ENCODE data around the gene RNF141. TPM values are rescaled to one million over a fixed set of nuclear protein-coding genes. Genes with fewer than 3 reads are reported as not detected.

Gene RNF141
- total RNA-seq, 1 experiment from 2014 or later = 23.2 TPM

DNA sequence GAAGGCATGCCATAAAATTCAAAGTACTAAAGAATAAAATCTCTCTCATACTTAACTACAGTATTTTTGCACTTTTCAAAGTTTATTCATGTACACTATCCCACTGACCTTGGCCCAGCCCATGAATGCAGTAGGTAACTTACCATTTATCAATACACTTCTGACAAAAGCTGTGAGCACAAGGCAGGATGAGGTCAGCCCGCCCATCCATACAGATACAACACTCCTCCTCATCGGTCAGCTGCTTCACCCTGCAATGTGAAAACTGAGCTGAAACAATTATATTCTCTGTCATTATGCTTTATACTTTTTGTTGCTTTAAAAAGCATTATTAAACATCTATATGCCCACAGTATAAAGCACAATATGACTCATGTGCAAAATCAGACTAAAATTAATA is 22.1 kb downstream of the RNF141 start:
- no peaks in the 10 kb centered on the region; the same call in 1 of the 2 replicates for H3K27me3 Mint-ChIP-seq (ENCODE audit: low read depth)
- CTCF ChIA-PET = no interaction called here
- H3K9me3 Mint-ChIP-seq = no peaks in the 10 kb centered on the region
- no peaks in the 10 kb centered on the region for H3K4me1 Mint-ChIP-seq
- no peak for ATAC-seq
- no peak overlapping the region for H3K27ac Mint-ChIP-seq
- POLR2A ChIA-PET = no interaction called here
- H3K36me3 Mint-ChIP-seq = 0 out of 2 replicates have a peak, but pooled peaks cover 3% of the 10 kb centered on the region
- no peak for TF ChIP-seq ZNF423 (CRISPR knock-in tag; IDR thresholded peaks at IDR 0.05)
- TF ChIP-seq FOXK1 (CRISPR knock-in tag; IDR thresholded peaks at IDR 0.05) = no peak
- TF ChIP-seq RORB (CRISPR knock-in tag; IDR thresholded peaks at IDR 0.05) = no peak
- TF ChIP-seq ZNF416 (CRISPR knock-in tag; IDR thresholded peaks at IDR 0.05) = no peak
- TF ChIP-seq MYBL2 (CRISPR knock-in tag; IDR thresholded peaks at IDR 0.05) = no peak
- no peak for TF ChIP-seq ZNF425 (CRISPR knock-in tag; conservative IDR thresholded peaks at IDR 0.05)
- no peak for TF ChIP-seq ESRRA (CRISPR knock-in tag; IDR thresholded peaks at IDR 0.05; ENCODE audit: borderline replicate concordance)
- TF ChIP-seq TEAD1 (CRISPR knock-in tag; IDR thresholded peaks at IDR 0.05) = no peak
- TF ChIP-seq, protein P1, sequence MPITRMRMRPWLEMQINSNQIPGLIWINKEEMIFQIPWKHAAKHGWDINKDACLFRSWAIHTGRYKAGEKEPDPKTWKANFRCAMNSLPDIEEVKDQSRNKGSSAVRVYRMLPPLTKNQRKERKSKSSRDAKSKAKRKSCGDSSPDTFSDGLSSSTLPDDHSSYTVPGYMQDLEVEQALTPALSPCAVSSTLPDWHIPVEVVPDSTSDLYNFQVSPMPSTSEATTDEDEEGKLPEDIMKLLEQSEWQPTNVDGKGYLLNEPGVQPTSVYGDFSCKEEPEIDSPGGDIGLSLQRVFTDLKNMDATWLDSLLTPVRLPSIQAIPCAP (CRISPR knock-in tag; IDR thresholded peaks at IDR 0.05) = no peak
- TF ChIP-seq NFYB (CRISPR knock-in tag; conservative IDR thresholded peaks at IDR 0.05; ENCODE audit: low read depth) = no peak
- no peak for DNase-seq (ENCODE audit: low spot score)
- no peak overlapping the region for H3K4me3 Mint-ChIP-seq

- Mint-ChIP-seq H3K9me3 (no peaks in the 10 kb centered on the region), H3K27ac (no peak overlapping the region), H3K4me3 (no peak overlapping the region), H3K27me3 (ENCODE audit: low read depth) (peaks cover 6% of the 10 kb centered on the region), H3K36me3 (no peaks in the 10 kb centered on the region), H3K4me1 (no peaks in the 10 kb centered on the region)
- CTCF ChIA-PET = interaction anchor here (2.2 kb wide), 1 partner anchor 22 kb away, joined by 5 read pairs; the partner anchor contains the start of gene RNF141
- ATAC-seq = no peak
- DNase-seq (ENCODE audit: low spot score) = no peak
- TF ChIP-seq CREM (CRISPR knock-in tag; IDR thresholded peaks at IDR 0.05) (no peak), ZNF425 (CRISPR knock-in tag; conservative IDR thresholded peaks at IDR 0.05) (no peak), ZNF232 (CRISPR knock-in tag; IDR thresholded peaks at IDR 0.05) (no peak), NR3C1 (CRISPR knock-in tag; conservative IDR thresholded peaks at IDR 0.05; ENCODE audit: low read depth) (no peak), KAT7 (CRISPR knock-in tag; IDR thresholded peaks at IDR 0.05; ENCODE audit: borderline replicate concordance) (no peak), ETV6 (CRISPR knock-in tag; IDR thresholded peaks at IDR 0.05) (no peak), CREB1 (CRISPR knock-in tag; IDR thresholded peaks at IDR 0.05) (no peak), HMGXB4 (CRISPR knock-in tag; IDR thresholded peaks at IDR 0.05) (no peak), MXD4 (CRISPR knock-in tag; IDR thresholded peaks at IDR 0.05; ENCODE audit: borderline replicate concordance) (no peak), FOXJ3 (CRISPR knock-in tag; IDR thresholded peaks at IDR 0.05; ENCODE audit: borderline replicate concordance) (no peak), RORB (CRISPR knock-in tag; IDR thresholded peaks at IDR 0.05) (no peak), GABPB1 (CRISPR knock-in tag; IDR thresholded peaks at IDR 0.05) (no peak), ZNF416 (CRISPR knock-in tag; IDR thresholded peaks at IDR 0.05) (no peak), ZNF317 (CRISPR knock-in tag; IDR thresholded peaks at IDR 0.05; ENCODE audit: borderline replicate concordance, low read depth) (no peak), ZNF671 (CRISPR knock-in tag; IDR thresholded peaks at IDR 0.05) (no peak)
- TF ChIP-seq, protein P2, sequence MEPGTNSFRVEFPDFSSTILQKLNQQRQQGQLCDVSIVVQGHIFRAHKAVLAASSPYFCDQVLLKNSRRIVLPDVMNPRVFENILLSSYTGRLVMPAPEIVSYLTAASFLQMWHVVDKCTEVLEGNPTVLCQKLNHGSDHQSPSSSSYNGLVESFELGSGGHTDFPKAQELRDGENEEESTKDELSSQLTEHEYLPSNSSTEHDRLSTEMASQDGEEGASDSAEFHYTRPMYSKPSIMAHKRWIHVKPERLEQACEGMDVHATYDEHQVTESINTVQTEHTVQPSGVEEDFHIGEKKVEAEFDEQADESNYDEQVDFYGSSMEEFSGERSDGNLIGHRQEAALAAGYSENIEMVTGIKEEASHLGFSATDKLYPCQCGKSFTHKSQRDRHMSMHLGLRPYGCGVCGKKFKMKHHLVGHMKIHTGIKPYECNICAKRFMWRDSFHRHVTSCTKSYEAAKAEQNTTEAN (CRISPR knock-in tag; IDR thresholded peaks at IDR 0.05) = no peak
- TF ChIP-seq, protein P3, sequence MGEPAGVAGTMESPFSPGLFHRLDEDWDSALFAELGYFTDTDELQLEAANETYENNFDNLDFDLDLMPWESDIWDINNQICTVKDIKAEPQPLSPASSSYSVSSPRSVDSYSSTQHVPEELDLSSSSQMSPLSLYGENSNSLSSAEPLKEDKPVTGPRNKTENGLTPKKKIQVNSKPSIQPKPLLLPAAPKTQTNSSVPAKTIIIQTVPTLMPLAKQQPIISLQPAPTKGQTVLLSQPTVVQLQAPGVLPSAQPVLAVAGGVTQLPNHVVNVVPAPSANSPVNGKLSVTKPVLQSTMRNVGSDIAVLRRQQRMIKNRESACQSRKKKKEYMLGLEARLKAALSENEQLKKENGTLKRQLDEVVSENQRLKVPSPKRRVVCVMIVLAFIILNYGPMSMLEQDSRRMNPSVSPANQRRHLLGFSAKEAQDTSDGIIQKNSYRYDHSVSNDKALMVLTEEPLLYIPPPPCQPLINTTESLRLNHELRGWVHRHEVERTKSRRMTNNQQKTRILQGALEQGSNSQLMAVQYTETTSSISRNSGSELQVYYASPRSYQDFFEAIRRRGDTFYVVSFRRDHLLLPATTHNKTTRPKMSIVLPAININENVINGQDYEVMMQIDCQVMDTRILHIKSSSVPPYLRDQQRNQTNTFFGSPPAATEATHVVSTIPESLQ (CRISPR knock-in tag; IDR thresholded peaks at IDR 0.05) = no peak
- POLR2A ChIA-PET = interaction anchor here (0.6 kb wide), 1 partner anchor 211 kb away, joined by 3 read pairs; no protein-coding TSS in a partner anchor
Measured at GRCh38 chr11:10518123-10518522, 22.9 kb downstream of the RNF141 start.

Data from WTC11 (cell line).